HUES6 (cell line): ENCODE measurements around the gene OSER1.

Experiments used
- H3K27ac ChIP-seq: 2 replicates; pipeline ENCODE4 v1.7.0; 2013; ENCODE audit warnings: low read depth, mild to moderate bottlenecking, low read length, inconsistent platforms
- H3K27me3 ChIP-seq: 2 replicates; pipeline ENCODE4 v1.6.1; 2013; ENCODE audit warnings: low read length; ENCODE audit not compliant: control insufficient read depth, insufficient read depth
- H3K36me3 ChIP-seq: 2 replicates; pipeline ENCODE4 v1.6.1; 2013; ENCODE audit warnings: low read length; ENCODE audit not compliant: control insufficient read depth, insufficient read depth
- H3K4me1 ChIP-seq: 2 replicates; pipeline ENCODE4 v1.6.1; 2013; ENCODE audit warnings: low read length; ENCODE audit not compliant: control insufficient read depth, insufficient read depth
- H3K4me3 ChIP-seq: 2 replicates; pipeline ENCODE4 v1.5.1; 2013; ENCODE audit warnings: low read depth, low read length
- H3K9ac ChIP-seq: one replicate; pipeline ENCODE4 v1.6.1; 2013; ENCODE audit warnings: mild to moderate bottlenecking, low read length
- H3K9me3 ChIP-seq: 2 replicates; pipeline ENCODE4 v1.6.1; 2013; ENCODE audit warnings: low read depth, low read length; ENCODE audit not compliant: control insufficient read depth, insufficient read depth

Gene OSER1

DNA sequence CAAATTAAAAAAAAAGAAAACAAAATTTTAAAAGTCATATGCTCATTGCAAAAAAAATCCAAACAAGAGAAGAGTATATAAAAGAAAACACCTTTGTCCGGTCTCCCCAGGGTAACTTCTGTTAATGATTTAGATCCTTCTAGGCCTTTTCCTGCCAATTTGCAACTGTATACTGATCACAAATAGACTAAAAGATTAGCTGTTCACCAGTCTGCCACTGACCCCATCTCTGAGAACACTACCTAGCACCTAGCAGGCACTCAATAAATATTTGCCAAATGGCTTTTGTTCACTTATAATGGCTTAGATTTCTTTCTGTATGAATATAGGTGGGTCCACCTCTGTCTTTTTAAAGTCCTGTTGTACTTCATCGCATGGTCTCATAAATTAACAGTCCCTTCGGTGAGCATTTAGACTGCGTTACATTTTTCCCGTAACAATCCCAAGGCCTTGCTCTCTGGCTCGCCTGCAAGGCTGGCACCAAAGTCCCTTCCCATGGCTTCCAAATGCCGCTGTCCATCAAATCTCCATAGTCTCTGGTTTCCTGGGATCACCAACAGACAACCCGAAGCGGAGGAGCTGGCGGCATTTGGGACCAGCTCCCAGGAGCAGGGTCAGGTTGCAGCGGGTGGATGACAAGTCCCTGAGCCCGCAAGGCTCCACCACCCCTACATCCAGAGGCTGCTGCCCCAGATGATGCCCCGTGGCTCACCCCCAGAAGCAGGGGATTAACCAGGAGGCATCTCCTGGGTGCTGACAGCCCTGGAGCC is 35.4 kb downstream of the OSER1 start:
- Histone ChIP-seq H3K4me3 (no peak overlapping the region), H3K9ac (no peak overlapping the region), H3K36me3 (no peaks in the 10 kb centered on the region), H3K27me3 (no peaks in the 10 kb centered on the region), H3K4me1 (peaks cover 8% of the 10 kb centered on the region; the same call in 1 of the 2 replicates), H3K9me3 (no peaks in the 10 kb centered on the region), H3K27ac (no peak overlapping the region)

DNA sequence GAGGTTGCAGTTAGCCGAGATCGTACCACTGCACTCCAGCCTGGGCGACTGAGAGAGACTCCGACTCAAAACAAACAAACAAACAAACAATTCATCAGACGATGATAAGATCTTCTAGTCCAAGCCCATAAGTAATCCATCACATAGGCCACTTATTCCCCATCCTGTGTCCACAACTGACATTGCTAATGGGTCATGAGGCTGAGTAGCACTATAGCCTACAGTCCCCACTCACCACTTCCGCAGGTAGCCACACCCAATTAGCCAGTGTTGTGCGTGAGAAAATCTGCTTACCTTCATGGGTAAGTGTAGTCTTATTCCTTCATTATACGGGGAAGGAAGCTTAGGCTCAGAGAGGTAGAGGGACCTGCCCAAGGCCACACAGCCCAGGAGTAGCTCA is 36.7 kb downstream of the OSER1 start:
- no peaks in the 10 kb centered on the region for H3K27me3 ChIP-seq
- no peak overlapping the region for H3K9ac ChIP-seq

DNA sequence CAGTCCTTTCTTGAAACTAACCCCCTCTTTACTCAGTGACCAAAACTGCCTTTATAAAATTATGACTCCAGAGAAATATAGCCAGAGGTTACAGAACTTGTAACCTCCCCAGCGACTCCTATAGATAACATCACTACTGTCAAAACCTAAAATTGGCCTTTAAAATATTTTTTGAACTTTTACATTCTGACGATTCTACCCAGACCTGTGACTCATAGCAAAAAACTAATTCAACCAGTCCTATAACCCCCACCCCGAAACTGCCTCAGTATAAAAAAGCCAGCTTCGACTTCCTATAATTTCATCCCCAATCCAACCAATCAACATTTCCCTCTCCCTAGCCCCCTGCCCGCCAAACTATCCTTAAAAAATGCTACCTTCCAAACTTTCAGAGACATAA is 37.5 kb downstream of the OSER1 start:
- H3K4me3 ChIP-seq: no peak overlapping the region
- H3K27me3 ChIP-seq: no peaks in the 10 kb centered on the region
- H3K9ac ChIP-seq: no peak overlapping the region
- H3K9me3 ChIP-seq: no peaks in the 10 kb centered on the region
- H3K36me3 ChIP-seq: no peaks in the 10 kb centered on the region
- no peak overlapping the region for H3K27ac ChIP-seq
- H3K4me1 ChIP-seq: peaks cover 8% of the 10 kb centered on the region; the same call in 1 of the 2 replicates

More for the DNA sequence above, 36.7 kb downstream of the OSER1 start:
- H3K9me3 ChIP-seq: no peaks in the 10 kb centered on the region
- H3K36me3 ChIP-seq: no peaks in the 10 kb centered on the region
- H3K4me1 ChIP-seq: peaks cover 8% of the 10 kb centered on the region; the same call in 1 of the 2 replicates
- H3K27ac ChIP-seq: no peak overlapping the region
- no peak overlapping the region for H3K4me3 ChIP-seq

DNA sequence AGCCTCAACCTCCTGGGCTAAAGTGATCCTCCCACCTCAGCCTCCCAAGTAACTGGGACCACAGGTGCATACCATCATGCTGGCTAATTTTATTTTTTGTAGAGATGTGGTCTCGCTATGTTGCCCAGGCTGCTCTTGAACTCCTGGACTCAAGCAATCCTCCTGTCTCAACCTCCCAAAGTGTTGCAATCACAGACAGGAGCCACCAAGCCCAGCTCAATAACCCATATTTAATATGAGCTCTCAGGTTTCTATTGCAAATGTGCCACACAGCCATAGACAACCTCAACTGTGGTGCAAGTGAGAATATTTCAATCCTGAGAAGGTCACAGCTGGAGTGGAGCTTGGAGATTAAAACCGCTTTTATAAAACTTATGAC is 38.0 kb downstream of the OSER1 start:
- no peak overlapping the region for H3K4me3 ChIP-seq
- no peaks in the 10 kb centered on the region for H3K36me3 ChIP-seq
- H3K9ac ChIP-seq: no peak overlapping the region
- no peak overlapping the region for H3K27ac ChIP-seq
- no peaks in the 10 kb centered on the region for H3K27me3 ChIP-seq
- peaks cover 8% of the 10 kb centered on the region; the same call in 1 of the 2 replicates for H3K4me1 ChIP-seq
- no peaks in the 10 kb centered on the region for H3K9me3 ChIP-seq

DNA sequence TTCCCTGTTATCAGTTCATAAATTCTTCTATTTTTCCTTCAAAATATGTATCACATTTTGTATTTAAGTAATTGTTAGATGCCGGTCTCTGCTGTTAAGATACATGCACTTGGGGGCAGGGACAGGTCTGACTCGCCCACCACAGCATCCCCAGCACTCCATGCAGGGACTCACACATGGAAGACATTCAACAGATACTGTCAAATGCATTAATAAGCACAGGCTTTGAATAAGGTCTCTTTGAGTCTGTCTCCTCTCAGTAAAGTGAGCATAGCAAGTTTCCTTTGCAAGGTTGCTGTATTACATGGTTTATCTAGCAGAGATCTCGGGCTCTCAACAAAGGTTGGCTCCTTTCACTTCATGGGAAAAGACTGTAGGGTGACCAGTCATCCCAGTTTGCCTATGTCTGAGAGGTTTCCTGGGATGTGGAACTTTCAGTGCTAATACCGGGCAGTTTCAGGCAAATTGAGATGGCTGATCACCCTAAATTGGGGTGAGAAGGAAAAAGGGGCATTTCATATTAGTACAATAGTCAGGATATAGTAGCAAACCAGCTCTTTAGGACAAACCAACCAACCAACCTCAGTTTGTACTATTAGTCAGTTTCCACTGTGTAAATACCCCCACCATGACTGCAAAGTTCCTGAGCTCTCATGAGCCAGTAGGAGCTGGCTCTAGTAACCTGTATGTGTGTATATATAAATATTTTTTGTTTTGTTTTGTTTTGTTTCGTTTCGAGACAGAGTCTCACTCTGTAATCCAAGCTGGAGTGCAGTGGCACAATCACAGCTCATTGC is 38.6 kb downstream of the OSER1 start:
- Histone ChIP-seq H3K9me3 (no peaks in the 10 kb centered on the region), H3K4me1 (peaks cover 3% of the 10 kb centered on the region; the same call in 1 of the 2 replicates), H3K9ac (no peak overlapping the region), H3K27me3 (no peaks in the 10 kb centered on the region), H3K27ac (no peak overlapping the region), H3K4me3 (no peak overlapping the region), H3K36me3 (no peaks in the 10 kb centered on the region)

DNA sequence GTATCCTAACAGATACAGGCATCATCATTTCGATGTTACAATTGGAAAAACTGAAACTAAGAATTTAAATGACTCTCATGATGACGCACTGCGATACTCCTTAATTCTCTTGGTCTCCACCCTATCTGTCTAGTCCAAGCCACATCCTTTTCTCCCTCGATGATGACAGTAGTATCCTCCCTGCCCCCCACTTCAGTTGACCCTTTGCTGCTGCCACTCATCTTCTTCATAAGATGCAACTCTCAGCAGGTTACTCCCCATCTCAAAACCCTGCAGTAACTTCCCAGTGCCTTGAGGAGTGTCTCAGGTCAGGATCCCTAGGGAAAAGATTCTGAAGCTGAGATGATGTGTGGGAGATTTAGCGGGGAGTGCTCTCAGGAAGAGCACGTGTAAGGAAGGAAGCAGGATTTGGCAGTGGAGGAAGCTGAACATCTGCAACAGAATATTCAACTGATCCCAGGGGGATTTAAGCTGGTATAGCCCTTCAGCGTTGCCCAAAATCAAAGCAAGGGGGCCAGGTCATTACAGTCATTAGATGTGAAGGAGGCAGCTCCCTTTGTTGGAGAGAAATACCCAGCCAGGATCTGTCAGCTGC is 39.7 kb downstream of the OSER1 start:
- H3K36me3 ChIP-seq: no peaks in the 10 kb centered on the region
- no peak overlapping the region for H3K27ac ChIP-seq
- H3K4me1 ChIP-seq: peaks cover 8% of the 10 kb centered on the region; the same call in 1 of the 2 replicates
- H3K9me3 ChIP-seq: no peaks in the 10 kb centered on the region
- H3K9ac ChIP-seq: no peak overlapping the region
- H3K27me3 ChIP-seq: no peaks in the 10 kb centered on the region
- no peak overlapping the region for H3K4me3 ChIP-seq

DNA sequence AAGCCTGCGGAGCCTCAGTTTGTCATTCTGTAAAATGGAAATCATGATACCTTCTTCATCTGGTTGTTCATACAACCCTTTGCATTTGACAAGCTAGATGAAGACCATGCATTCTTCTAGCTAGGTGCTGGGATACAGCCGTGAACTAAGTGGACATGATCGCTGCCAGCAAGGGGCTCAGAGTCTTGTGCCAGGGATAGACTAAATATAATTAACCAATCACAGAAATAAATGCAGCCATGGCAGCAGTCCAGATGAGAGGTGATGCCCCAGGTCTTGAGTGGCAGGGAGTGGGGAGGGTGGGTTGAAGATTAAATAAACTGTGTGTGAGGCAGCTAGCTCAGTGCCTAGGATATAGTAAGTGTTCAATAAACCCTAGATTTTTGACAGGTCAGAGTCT is 42.8 kb downstream of the OSER1 start:
- no peaks in the 10 kb centered on the region for H3K9me3 ChIP-seq
- H3K27ac ChIP-seq: no peak overlapping the region
- no peak overlapping the region for H3K4me3 ChIP-seq
- H3K36me3 ChIP-seq: no peaks in the 10 kb centered on the region
- no peaks in the 10 kb centered on the region for H3K27me3 ChIP-seq
- peaks cover 12% of the 10 kb centered on the region; the same call in 1 of the 2 replicates for H3K4me1 ChIP-seq
- H3K9ac ChIP-seq: no peak overlapping the region

DNA sequence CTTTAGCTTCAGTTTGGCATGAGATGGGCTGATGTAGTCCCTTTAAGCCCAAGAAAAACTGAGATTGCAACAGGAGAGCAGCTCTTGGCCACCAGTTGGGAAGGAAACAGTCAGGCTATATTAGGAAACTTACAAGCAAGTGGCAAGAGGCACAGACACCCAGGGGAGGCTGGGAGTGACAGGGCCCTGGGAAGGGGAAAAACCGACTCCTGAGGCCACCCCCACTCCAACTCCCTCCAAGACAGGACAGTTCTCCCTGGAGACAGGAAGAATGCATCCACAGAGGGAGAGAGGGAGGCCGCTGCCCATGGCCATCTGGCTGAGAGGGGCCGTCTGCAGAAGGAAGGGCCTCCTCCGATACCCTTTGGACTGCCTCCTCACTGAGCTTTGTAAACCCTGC is 44.1 kb downstream of the OSER1 start:
- Histone ChIP-seq H3K9ac (no peak overlapping the region), H3K27ac (no peak overlapping the region), H3K27me3 (no peaks in the 10 kb centered on the region), H3K4me3 (no peak overlapping the region), H3K36me3 (no peaks in the 10 kb centered on the region), H3K9me3 (no peaks in the 10 kb centered on the region), H3K4me1 (peaks cover 12% of the 10 kb centered on the region; the same call in 1 of the 2 replicates)

DNA sequence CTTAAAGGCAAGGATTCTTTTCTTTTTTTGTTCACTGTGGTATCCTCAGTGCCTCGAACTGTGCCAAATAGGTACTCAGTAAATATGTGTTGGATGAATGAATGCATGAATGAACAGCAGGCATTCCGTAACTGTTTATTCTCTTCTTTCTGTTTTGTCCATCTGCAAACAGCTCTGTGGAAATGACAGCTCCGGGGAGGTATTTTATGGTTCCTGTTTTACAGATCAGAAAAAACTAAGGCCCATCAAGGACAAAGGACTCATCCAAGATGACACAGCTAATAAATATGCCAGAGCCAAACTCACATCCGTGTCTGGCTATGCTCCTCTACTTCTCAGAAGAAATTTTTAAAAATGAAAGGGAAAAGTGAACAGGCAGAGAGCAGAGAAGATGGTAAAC is 44.6 kb downstream of the OSER1 start:
- no peak overlapping the region for H3K4me3 ChIP-seq
- no peak overlapping the region for H3K9ac ChIP-seq
- H3K4me1 ChIP-seq: peaks cover 12% of the 10 kb centered on the region; the same call in 1 of the 2 replicates
- H3K27me3 ChIP-seq: no peaks in the 10 kb centered on the region
- H3K9me3 ChIP-seq: no peaks in the 10 kb centered on the region
- no peak overlapping the region for H3K27ac ChIP-seq
- no peaks in the 10 kb centered on the region for H3K36me3 ChIP-seq

DNA sequence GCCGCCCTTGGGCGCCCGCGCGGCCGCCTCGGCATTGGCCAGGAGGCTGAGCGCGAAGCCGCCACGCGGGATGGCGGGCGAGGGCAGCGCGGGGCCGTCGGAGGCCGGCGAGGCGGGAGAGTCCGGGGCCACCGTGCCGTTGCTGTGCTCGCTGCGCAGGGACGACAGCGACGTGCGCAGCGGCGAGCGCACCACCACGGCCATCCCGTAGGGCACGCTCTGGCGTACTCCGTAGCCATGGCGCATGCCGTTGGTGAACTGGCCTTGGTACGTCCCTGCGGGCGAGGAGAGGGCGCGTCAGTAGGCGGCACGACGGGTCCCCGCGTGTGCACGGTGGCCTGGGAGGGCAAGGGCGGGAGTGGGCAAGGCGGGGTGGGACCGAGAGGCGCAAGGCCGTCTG is 50.4 kb downstream of the OSER1 start:
- Histone ChIP-seq H3K4me1 (no peaks in the 10 kb centered on the region), H3K9me3 (no peaks in the 10 kb centered on the region), H3K27ac (no peak overlapping the region), H3K4me3 (no peak overlapping the region), H3K36me3 (no peaks in the 10 kb centered on the region), H3K27me3 (no peaks in the 10 kb centered on the region), H3K9ac (no peak overlapping the region)

DNA sequence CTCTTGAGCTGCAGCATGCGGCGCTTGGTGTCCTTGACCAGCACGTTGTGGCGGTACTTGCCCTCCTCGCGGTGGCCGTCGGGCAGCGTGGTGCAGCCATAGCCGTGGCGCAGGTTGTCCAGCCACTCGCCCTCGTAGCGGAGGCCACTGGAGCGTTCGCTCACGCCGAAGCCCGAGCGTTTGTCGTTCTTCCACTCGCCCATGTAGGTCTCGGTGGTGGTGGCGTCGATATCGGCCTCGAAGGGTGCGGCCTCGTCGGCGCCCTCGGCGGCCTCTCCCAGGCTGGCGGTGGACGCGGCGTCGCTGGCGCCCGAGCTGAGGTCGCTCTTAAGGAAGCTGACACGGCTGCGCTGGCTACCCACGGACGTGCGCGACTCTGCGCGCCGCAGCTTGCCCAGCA is 50.9 kb downstream of the OSER1 start:
- Histone ChIP-seq H3K9me3 (no peaks in the 10 kb centered on the region), H3K36me3 (no peaks in the 10 kb centered on the region), H3K27ac (no peak overlapping the region), H3K9ac (no peak overlapping the region), H3K4me1 (peaks cover 3% of the 10 kb centered on the region; the same call in 1 of the 2 replicates), H3K27me3 (no peaks in the 10 kb centered on the region), H3K4me3 (no peak overlapping the region)
